HG03342 (cell line): ENCODE results near the gene KISS1R.
"Not testable (repeated sequence)": the region's sequence is repeated elsewhere in the genome, so short reads cannot be mapped to it uniquely, and the experiment has no call there.

Source experiments
- ATAC-seq: cut with Tn5 transposase; IDR thresholded peaks from one replicate; pipeline ENCODE4 v1.9.1; 2021; ENCODE audit warnings: mild to moderate bottlenecking, moderate library complexity; ENCODE audit not compliant: unreplicated experiment

KISS1R gene

GRCh38 chr19:917323-918151 lies at the start of gene KISS1R:
Gene KISS1R, plus strand, starts transcription at chr19:917333. Its CDS starts 170 bp downstream, at chr19:917503.
- ATAC-seq, result no peak

GRCh38 chr19:867855-868457 lies 49.2 kb upstream of the KISS1R start:
- no peak for ATAC-seq

GRCh38 chr19:868458-869244 lies 48.5 kb upstream of the KISS1R start:
- ATAC-seq, result no peak

- ATAC-seq, result no peak
These were observed 47.6 kb upstream of the KISS1R start for GRCh38 chr19:869245-870177.

- ATAC-seq, result no peak
These were observed 46.8 kb upstream of the KISS1R start for GRCh38 chr19:870314-870713.

GRCh38 chr19:870963-871401 lies 46.2 kb upstream of the KISS1R start:
- ATAC-seq, result no peak

GRCh38 chr19:871446-872265 lies 45.5 kb upstream of the KISS1R start:
- ATAC-seq, result no peak

- ATAC-seq, result no peak
These were observed 44.7 kb upstream of the KISS1R start for GRCh38 chr19:872266-872951.

- ATAC-seq, result no peak
These were observed 44.0 kb upstream of the KISS1R start for GRCh38 chr19:873084-873483.

GRCh38 chr19:873561-874041 lies 43.5 kb upstream of the KISS1R start:
- ATAC-seq, result no peak

GRCh38 chr19:875265-875879 lies 41.8 kb upstream of the KISS1R start:
- ATAC-seq, result no peak

- no peak for ATAC-seq
These were observed 41.0 kb upstream of the KISS1R start for GRCh38 chr19:876089-876488.

GRCh38 chr19:876780-877314 lies 40.3 kb upstream of the KISS1R start:
- ATAC-seq, result no peak

GRCh38 chr19:877992-878660 lies 39.0 kb upstream of the KISS1R start:
- ATAC-seq, result not testable (repeated sequence)

GRCh38 chr19:878751-879561 lies 38.2 kb upstream of the KISS1R start:
- not testable (repeated sequence) for ATAC-seq

GRCh38 chr19:879711-880438 lies 37.3 kb upstream of the KISS1R start:
- ATAC-seq, result no peak
